ENCODE results near the gene C13orf46.
"Not testable (repeated sequence)": the region's sequence is repeated elsewhere in the genome, so short reads cannot be mapped to it uniquely, and the experiment has no call there.

The C13orf46 gene

DNA sequence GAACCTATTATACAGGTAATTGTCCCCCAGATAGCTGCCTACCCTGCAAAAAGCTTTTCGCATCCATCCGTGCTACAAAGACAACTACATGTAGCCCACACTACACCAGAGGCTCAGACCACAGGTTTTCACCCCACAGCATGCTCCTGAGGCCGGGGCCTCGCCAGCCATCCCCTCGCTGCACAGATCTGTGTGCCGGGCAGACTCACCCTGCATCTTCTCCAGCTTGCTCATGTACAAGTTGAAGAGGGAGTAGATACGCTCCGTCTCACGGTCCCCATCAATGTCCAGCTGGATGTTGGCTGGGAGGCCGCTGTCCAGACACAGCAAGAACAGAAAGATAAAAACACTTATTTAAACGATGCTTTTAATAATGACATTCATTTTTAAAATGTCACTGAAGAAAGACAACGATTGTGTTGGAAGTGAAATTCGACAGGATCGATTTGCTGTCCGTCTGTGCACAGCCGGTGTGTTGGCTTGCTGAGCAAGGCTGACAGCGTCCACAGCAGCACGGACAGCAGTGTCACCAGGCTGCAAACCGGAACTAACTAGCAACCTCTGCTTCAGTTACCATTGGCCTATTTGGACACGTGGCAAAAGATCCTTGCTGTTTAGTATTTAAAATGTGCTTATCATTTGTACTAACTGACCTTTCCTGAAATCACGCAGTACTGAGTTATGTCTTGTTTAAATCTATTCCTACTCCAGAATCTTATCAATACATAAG, 18.6 kb upstream of the C13orf46 start:
- ChIA-PET CTCF (no interaction called here), POLR2A (ENCODE audit: low non-redundant PET) (no interaction called here)
- DNase-seq (ENCODE audit: low spot score), result no peak
- H3K27ac ChIP-seq, result peak overlapping the region; percentile 16
- TF ChIP-seq, protein P1, sequence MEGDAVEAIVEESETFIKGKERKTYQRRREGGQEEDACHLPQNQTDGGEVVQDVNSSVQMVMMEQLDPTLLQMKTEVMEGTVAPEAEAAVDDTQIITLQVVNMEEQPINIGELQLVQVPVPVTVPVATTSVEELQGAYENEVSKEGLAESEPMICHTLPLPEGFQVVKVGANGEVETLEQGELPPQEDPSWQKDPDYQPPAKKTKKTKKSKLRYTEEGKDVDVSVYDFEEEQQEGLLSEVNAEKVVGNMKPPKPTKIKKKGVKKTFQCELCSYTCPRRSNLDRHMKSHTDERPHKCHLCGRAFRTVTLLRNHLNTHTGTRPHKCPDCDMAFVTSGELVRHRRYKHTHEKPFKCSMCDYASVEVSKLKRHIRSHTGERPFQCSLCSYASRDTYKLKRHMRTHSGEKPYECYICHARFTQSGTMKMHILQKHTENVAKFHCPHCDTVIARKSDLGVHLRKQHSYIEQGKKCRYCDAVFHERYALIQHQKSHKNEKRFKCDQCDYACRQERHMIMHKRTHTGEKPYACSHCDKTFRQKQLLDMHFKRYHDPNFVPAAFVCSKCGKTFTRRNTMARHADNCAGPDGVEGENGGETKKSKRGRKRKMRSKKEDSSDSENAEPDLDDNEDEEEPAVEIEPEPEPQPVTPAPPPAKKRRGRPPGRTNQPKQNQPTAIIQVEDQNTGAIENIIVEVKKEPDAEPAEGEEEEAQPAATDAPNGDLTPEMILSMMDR (conservative IDR thresholded peaks at IDR 0.05; ENCODE audit: low read depth), result no peak

DNA sequence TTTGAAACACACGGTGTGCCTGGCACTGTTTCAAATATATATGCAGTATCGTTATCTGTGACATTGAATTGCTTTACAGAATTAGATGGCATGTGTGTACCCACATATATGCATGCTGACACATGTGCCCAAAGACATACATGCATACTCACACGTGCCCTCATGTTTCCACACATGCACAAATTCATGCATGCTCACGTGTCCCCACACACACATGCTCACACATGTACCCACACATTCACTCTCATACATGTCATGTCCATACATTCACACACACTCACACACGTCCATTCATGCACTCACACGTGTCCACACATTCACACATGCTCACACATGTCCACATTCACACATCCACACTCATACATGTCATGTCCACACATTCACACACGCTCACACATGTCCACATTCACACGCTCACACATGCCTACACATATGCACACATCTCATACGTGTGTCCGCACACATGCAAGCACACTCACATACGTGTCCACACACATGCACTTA, 17.9 kb upstream of the C13orf46 start:
- peak overlapping the region; percentile 16; the same call in 1 of the 2 replicates for H3K27ac ChIP-seq
- ChIA-PET POLR2A (ENCODE audit: low non-redundant PET) (no interaction called here), CTCF (no interaction called here)
- no peak for DNase-seq (ENCODE audit: low spot score)
- TF ChIP-seq, protein P1 (conservative IDR thresholded peaks at IDR 0.05; ENCODE audit: low read depth), result no peak

DNA sequence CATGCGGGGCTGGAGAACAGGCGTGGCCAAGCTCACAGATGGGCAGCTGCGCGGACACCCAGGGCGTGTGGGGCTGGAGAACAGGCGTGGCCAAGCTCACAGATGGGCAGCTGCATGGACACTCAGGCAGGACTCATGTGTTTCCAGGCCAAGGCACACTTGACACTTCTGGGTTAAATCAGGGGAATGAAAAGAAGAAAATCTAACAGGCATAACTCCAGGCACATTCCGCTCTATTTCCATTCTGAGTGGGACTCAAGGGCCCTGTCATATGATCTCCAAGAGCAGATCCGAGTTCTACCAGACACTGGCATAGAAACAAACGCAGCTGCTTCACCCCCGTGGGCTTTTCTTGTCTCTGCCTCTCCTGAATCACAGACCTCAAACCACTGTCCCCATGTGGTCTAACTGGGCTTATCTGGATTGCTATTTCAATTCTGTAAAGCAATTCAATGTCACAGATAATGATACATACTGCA, 17.4 kb upstream of the C13orf46 start:
- H3K27ac ChIP-seq, result no peak overlapping the region
- TF ChIP-seq, protein P1 (conservative IDR thresholded peaks at IDR 0.05; ENCODE audit: low read depth), result no peak
- ChIA-PET CTCF (no interaction called here), POLR2A (ENCODE audit: low non-redundant PET) (no interaction called here)
- DNase-seq (ENCODE audit: low spot score), result no peak

DNA sequence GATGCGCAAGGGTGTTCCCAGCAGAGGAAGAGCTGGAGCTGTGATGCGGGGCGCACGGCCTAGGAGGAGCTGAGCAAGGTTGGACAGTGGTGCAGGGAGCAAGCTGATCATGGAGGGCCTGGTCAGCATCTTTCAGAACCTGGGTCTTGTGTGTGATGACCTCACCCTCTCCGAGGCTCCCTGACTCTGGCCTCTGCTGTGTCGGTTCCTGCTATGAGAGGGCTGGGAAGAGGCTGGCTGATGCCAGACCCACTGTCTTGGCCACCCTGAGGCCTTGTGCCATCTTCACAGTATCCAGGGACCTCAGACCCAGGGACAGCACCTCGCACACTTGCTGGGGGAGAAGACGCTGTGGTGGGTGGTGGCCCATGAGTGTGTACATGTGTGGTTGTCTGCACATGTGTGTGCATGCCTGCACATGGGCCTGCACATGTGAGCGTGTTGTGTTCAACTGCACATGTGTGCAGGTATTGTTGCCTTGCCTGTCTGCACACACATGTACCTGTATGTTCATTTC, 16.5 kb upstream of the C13orf46 start:
- no peak overlapping the region for H3K27ac ChIP-seq
- TF ChIP-seq, protein P1 (conservative IDR thresholded peaks at IDR 0.05; ENCODE audit: low read depth), result no peak
- CTCF ChIA-PET, result no interaction called here
- no peak for DNase-seq (ENCODE audit: low spot score)
- POLR2A ChIA-PET (ENCODE audit: low non-redundant PET), result no interaction called here

DNA sequence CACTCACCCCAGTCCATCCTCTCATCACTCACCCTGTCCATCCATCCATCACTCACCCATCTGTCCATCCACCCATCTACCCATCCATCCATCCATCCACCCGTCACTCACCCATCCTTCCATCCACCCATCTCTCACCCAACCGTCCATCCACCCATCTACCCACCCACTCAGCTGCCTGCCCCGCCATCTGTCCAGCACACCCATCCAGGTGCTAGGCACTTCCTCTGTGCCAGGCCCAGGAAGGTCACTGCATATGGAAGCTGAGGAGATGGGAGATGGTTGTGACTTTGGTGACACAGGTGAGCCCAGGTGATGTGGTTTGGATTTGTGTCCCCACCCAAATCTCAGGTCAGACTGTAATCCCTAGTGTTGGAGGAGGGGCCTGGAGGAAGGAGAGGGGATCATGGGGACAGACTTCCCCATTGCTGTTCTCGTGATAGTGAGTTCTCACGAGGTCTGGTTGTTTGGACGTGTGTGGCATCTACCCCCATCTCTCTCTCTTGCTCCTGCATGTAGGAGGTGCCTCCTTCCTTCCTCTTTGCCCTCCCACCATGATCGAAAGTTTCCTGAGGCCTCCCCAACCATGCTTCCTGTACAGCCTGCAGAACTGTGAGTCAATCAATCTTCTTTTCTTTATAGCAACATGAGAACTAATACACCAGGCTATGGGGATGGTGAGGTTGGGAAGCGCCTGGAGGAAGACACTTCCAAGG, 15.9 kb upstream of the C13orf46 start:
- TF ChIP-seq, protein P1 (conservative IDR thresholded peaks at IDR 0.05; ENCODE audit: low read depth), result no peak
- DNase-seq (ENCODE audit: low spot score), result no peak
- H3K27ac ChIP-seq, result no peak overlapping the region
- CTCF ChIA-PET, result no interaction called here
- POLR2A ChIA-PET (ENCODE audit: low non-redundant PET), result no interaction called here

DNA sequence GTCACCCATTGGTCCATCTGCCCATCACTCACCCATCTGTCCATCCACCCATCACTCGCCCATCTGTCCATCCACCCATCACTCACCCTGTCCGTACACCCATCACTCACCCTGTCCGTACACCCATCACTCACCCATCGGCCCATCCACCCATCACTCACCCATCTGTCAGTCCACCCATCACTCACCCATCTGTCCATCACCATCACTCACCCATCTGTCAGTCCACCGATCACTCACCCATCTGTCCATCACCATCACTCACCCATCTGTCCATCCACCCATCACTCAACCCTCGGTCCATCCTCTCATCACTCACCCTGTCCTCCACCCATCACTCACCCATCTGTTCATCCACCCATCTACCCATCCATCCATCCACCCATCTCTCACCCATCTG, 15.0 kb upstream of the C13orf46 start:
- DNase-seq (ENCODE audit: low spot score); H3K27ac ChIP-seq; CTCF ChIA-PET; POLR2A ChIA-PET (ENCODE audit: low non-redundant PET): not testable (repeated sequence)

DNA sequence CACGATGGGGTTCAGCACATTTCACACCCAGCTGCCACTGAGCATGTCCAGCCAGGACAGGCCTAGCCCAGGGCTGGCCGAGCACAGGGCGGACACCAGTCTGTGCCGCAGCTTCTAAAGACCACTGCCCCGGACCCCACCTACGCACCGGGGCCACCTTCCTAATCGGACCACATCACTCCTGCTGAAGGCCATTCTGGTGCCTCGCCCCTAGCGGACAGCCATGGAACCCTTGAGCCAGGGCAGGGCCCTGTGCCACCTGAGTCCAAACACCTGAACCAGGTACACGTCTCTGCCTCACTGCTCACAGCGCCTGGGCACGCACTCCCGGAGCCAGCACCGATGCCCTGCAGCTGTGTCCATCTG, 8.4 kb upstream of the C13orf46 start:
- TF ChIP-seq, protein P1 (conservative IDR thresholded peaks at IDR 0.05; ENCODE audit: low read depth), result no peak
- ChIA-PET CTCF (interaction anchor here (1.2 kb wide), 1 partner anchor 244 kb away, joined by 3 read pairs; no protein-coding TSS in a partner anchor), POLR2A (ENCODE audit: low non-redundant PET) (no interaction called here)
- DNase-seq (ENCODE audit: low spot score), result no peak
- peak overlapping the region; percentile 76 for H3K27ac ChIP-seq

Data from RWPE1 (cell line).